Measurements from ENCODE around the gene HNMT. TPM values are rescaled to one million over a fixed set of nuclear protein-coding genes. Genes with fewer than 3 reads are reported as not detected.

HNMT gene
- total and polyA plus RNA-seq, 2 of the 13 experiments (the other 11 are each of a cell fraction or from before 2014, with no cell fraction given), result 279 to 309 TPM

GRCh38 chr2:137942037-137942832 lies 22.0 kb upstream of the HNMT start (continued):
- TF ChIP-seq ATF6 (CRISPR knock-in tag; conservative IDR thresholded peaks at IDR 0.05) (no peak), FOXK2 (IDR thresholded peaks at IDR 0.05) (peak; percentile 62), FOXO1 (CRISPR knock-in tag; IDR thresholded peaks at IDR 0.05) (peak; percentile 55; the same call in 1 of the 2 replicates), ZNF33A (CRISPR knock-in tag; IDR thresholded peaks at IDR 0.05; ENCODE audit: borderline replicate concordance) (peak; percentile 87; the same call in 1 of the 2 replicates), ZBTB7A (CRISPR knock-in tag; IDR thresholded peaks at IDR 0.05) (no peak), POGZ (CRISPR knock-in tag; IDR thresholded peaks at IDR 0.05) (no peak), ZNF441 (CRISPR knock-in tag; IDR thresholded peaks at IDR 0.05; ENCODE audit: borderline replicate concordance) (no peak), RFX3 (CRISPR knock-in tag; IDR thresholded peaks at IDR 0.05) (0 out of 2 replicates have a peak, but pooled peaks have one; percentile 3), HDAC1 (CRISPR knock-in tag; IDR thresholded peaks at IDR 0.05) (peak; percentile 53; the same call in 1 of the 2 replicates), FOXA3 (CRISPR knock-in tag; IDR thresholded peaks at IDR 0.05) (0 out of 2 replicates have a peak, but pooled peaks have one; percentile 67), ZNF792 (CRISPR knock-in tag; IDR thresholded peaks at IDR 0.05) (0 out of 2 replicates have a peak, but pooled peaks have one; percentile 24), ZIK1 (CRISPR knock-in tag; IDR thresholded peaks at IDR 0.05; ENCODE audit: borderline replicate concordance, low read depth) (no peak), E2F1 (CRISPR knock-in tag; IDR thresholded peaks at IDR 0.05) (peak; percentile 60; the same call in 1 of the 2 replicates), ZBTB21 (CRISPR knock-in tag; IDR thresholded peaks at IDR 0.05) (no peak), FOXA1 (IDR thresholded peaks at IDR 0.05) (peak; percentile 78), FOXA1 (CRISPR knock-in tag; IDR thresholded peaks at IDR 0.05) (peak; percentile 82), ZNF773 (CRISPR knock-in tag; IDR thresholded peaks at IDR 0.05; ENCODE audit: borderline replicate concordance) (no peak), MXI1 (IDR thresholded peaks at IDR 0.05; ENCODE audit: borderline replicate concordance, low read depth, low read length) (no peak), HNF4G (IDR thresholded peaks at IDR 0.05; ENCODE audit: borderline replicate concordance, low read depth, low read length) (peak; percentile 18; the same call in 1 of the 2 replicates), HNF4G (CRISPR knock-in tag; IDR thresholded peaks at IDR 0.05; ENCODE audit: borderline replicate concordance, low read depth) (no peak), ZNF570 (CRISPR knock-in tag; IDR thresholded peaks at IDR 0.05; ENCODE audit: borderline replicate concordance) (no peak), POLR2G (IDR thresholded peaks at IDR 0.05; ENCODE audit: low read depth, low read length) (peak; percentile 83), ZNF354B (CRISPR knock-in tag; IDR thresholded peaks at IDR 0.05) (no peak), FLYWCH1 (CRISPR knock-in tag; IDR thresholded peaks at IDR 0.05) (no peak)
- TF ChIP-seq, protein P1, sequence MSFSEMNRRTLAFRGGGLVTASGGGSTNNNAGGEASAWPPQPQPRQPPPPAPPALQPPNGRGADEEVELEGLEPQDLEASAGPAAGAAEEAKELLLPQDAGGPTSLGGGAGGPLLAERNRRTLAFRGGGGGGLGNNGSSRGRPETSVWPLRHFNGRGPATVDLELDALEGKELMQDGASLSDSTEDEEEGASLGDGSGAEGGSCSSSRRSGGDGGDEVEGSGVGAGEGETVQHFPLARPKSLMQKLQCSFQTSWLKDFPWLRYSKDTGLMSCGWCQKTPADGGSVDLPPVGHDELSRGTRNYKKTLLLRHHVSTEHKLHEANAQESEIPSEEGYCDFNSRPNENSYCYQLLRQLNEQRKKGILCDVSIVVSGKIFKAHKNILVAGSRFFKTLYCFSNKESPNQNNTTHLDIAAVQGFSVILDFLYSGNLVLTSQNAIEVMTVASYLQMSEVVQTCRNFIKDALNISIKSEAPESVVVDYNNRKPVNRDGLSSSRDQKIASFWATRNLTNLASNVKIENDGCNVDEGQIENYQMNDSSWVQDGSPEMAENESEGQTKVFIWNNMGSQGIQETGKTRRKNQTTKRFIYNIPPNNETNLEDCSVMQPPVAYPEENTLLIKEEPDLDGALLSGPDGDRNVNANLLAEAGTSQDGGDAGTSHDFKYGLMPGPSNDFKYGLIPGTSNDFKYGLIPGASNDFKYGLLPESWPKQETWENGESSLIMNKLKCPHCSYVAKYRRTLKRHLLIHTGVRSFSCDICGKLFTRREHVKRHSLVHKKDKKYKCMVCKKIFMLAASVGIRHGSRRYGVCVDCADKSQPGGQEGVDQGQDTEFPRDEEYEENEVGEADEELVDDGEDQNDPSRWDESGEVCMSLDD (CRISPR knock-in tag; IDR thresholded peaks at IDR 0.05; ENCODE audit: borderline replicate concordance), result 0 out of 2 replicates have a peak, but pooled peaks have one; percentile 45

Measured in HepG2 (cell line).